CD8-positive, alpha-beta memory T cell (primary cell): ENCODE results near the gene PDGFC. TPM values are rescaled to one million over a fixed set of nuclear protein-coding genes. Genes with fewer than 3 reads are reported as not detected.

Source experiments
- CTCF ChIA-PET: fragments of 350-600 bp; sonication (Branson Sonifier 250); formaldehyde crosslinking; loops from one replicate; lab custom pipeline; 2021; ENCODE audit warnings: antibody characterized with exemption; lab: Charles Lee
- POLR2A ChIA-PET: fragments of 350-600 bp; sonication (Branson Sonifier 250); formaldehyde crosslinking; loops from one replicate; lab custom pipeline; 2021; ENCODE audit warnings: antibody characterized with exemption; lab: Charles Lee
- DNase-seq, 5 donors: peaks; one replicate each; pipeline versions ENCODE4 v3.0.0 to v3.0.0-alpha.2; 2020 to 2022; ENCODE audit warnings: mixed read lengths in 1 of 5
- H3K27ac ChIP-seq: one replicate; pipeline ENCODE4 v1.7.0; 2013; ENCODE audit warnings: low read depth, mild to moderate bottlenecking, low read length, moderate library complexity
- H3K27me3 ChIP-seq: 2 replicates; pipeline ENCODE4 v1.7.0; 2013; ENCODE audit warnings: low read length, mild to moderate bottlenecking; ENCODE audit not compliant: insufficient read depth, poor library complexity, severe bottlenecking
- H3K36me3 ChIP-seq: 2 replicates; pipeline ENCODE4 v1.7.0; 2013; ENCODE audit warnings: mild to moderate bottlenecking, low read length, moderate library complexity; ENCODE audit not compliant: insufficient read depth
- H3K4me1 ChIP-seq: 2 replicates; pipeline ENCODE4 v1.7.0; 2013; ENCODE audit warnings: mild to moderate bottlenecking, low read length, moderate library complexity; ENCODE audit not compliant: insufficient read depth
- H3K4me3 ChIP-seq: 2 replicates; pipeline ENCODE4 v1.7.0; 2013; ENCODE audit warnings: mild to moderate bottlenecking, low read length
- H3K9me3 ChIP-seq: 2 replicates; pipeline ENCODE4 v1.7.0; 2013; ENCODE audit warnings: mild to moderate bottlenecking, low read length
- H3K27ac Mint-ChIP-seq, 8 donors: one replicate each; pipeline ENCODE4 v1.8.0; 2020 to 2021; ENCODE audit warnings: mixed read lengths in 8 of 8, mild to moderate bottlenecking in 6 of 8, inconsistent platforms in 3 of 8, moderate library complexity in 3 of 8
- H3K27me3 Mint-ChIP-seq, 2 donors: one replicate each; pipeline ENCODE4 v1.8.0; 2020 to 2021; ENCODE audit warnings: mixed read lengths in 2 of 2, mild to moderate bottlenecking in 1 of 2, moderate library complexity in 1 of 2
- H3K36me3 Mint-ChIP-seq, 3 donors: one replicate each; pipeline ENCODE4 v1.8.0; 2020 to 2021; ENCODE audit warnings: mixed read lengths in 3 of 3, inconsistent platforms in 1 of 3, mild to moderate bottlenecking in 1 of 3
- H3K4me1 Mint-ChIP-seq, 3 donors: one replicate each; pipeline ENCODE4 v1.8.0; 2020 to 2021; ENCODE audit warnings: mixed read lengths in 3 of 3, inconsistent platforms in 1 of 3, mild to moderate bottlenecking in 1 of 3
- H3K4me3 Mint-ChIP-seq, 7 donors: one replicate each; pipeline ENCODE4 v1.8.0; 2020 to 2021; ENCODE audit warnings: mixed read lengths in 7 of 7, mild to moderate bottlenecking in 6 of 7, moderate library complexity in 4 of 7, inconsistent platforms in 2 of 7
- H3K9me3 Mint-ChIP-seq, 5 donors: one replicate each; pipeline ENCODE4 v1.8.0; 2020 to 2022; ENCODE audit warnings: mixed read lengths in 5 of 5, mild to moderate bottlenecking in 3 of 5, moderate library complexity in 2 of 5, inconsistent platforms in 1 of 5
- polyA plus RNA-seq: library from polyadenylated mRNA; unstranded; fragments of 300-500 nt; fragmentation: Illumina TruSeq; gene quantifications from one replicate; pipeline ENCODE4 v1.2.3, GENCODE V29; 2021
- total RNA-seq, 2 experiments: library from RNA; stranded (reverse); gene quantifications; one replicate each; pipeline ENCODE4 v1.2.3, GENCODE V29; 2021

Gene PDGFC
- total and polyA plus RNA-seq, 3 experiments from 2014 or later = 0.13 TPM; not detected in 2

GRCh38 chr4:156749426-156750403 is 221.9 kb downstream of the PDGFC start:
- H3K9me3 Mint-ChIP-seq = peaks cover 2 to 16% (median 3%) of the 10 kb centered on the region in 5 donors
- Histone ChIP-seq H3K36me3 (no peaks in the 10 kb centered on the region), H3K9me3 (no peaks in the 10 kb centered on the region), H3K27me3 (no peaks in the 10 kb centered on the region), H3K4me1 (no peaks in the 10 kb centered on the region), H3K4me3 (no peak overlapping the region), H3K27ac (no peak overlapping the region)
- no peaks in the 10 kb centered on the region for H3K36me3 Mint-ChIP-seq
- no peak overlapping the region for H3K27ac Mint-ChIP-seq
- ChIA-PET POLR2A (no interaction called here), CTCF (no interaction called here)
- no peaks in the 10 kb centered on the region for H3K4me1 Mint-ChIP-seq
- no peak overlapping the region for H3K4me3 Mint-ChIP-seq
- no peak for DNase-seq
- no peaks in the 10 kb centered on the region for H3K27me3 Mint-ChIP-seq

GRCh38 chr4:156746111-156746510 is 225.5 kb downstream of the PDGFC start:
- Mint-ChIP-seq H3K9me3 (peaks cover 1 to 34% (median 14%) of the 10 kb centered on the region in 5 donors), H3K27me3 (no peaks in the 10 kb centered on the region), H3K36me3 (no peaks in the 10 kb centered on the region), H3K27ac (no peak overlapping the region), H3K4me1 (no peaks in the 10 kb centered on the region), H3K4me3 (no peak overlapping the region)
- Histone ChIP-seq H3K4me1 (no peaks in the 10 kb centered on the region), H3K36me3 (no peaks in the 10 kb centered on the region), H3K27ac (no peak overlapping the region), H3K4me3 (no peak overlapping the region), H3K27me3 (no peaks in the 10 kb centered on the region), H3K9me3 (no peaks in the 10 kb centered on the region)
- DNase-seq = no peak
- CTCF ChIA-PET = interaction anchor here (1.1 kb wide), 1 partner anchor 20 kb away, joined by 3 read pairs; no protein-coding TSS in a partner anchor
- POLR2A ChIA-PET = no interaction called here

DNA sequence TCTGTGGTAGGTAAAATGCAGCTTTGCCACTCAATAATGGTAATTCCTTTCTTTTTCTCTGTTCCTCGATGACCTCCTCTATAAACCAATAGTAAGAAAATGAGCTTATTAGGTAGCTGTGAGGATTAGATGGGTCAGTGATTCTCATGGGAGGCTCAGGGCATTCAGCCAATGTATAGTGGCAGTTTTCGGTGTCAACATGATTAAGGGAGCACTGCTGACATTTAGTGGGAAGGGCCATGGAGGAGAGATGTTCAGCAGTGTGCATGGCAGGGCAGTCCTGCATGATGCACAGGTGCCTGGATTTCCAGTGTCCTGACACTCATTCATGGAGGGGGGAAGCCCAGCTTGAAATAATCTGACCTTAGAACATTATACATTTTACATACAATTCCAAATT is 232.8 kb downstream of the PDGFC start:
- Histone ChIP-seq H3K4me1 (no peaks in the 10 kb centered on the region), H3K36me3 (no peaks in the 10 kb centered on the region), H3K9me3 (no peaks in the 10 kb centered on the region), H3K27ac (no peak overlapping the region), H3K4me3 (no peak overlapping the region), H3K27me3 (no peaks in the 10 kb centered on the region)
- Mint-ChIP-seq H3K36me3 (no peaks in the 10 kb centered on the region), H3K9me3 (peaks cover 0 to 24% (median 7%) of the 10 kb centered on the region in 5 donors), H3K4me3 (no peak overlapping the region), H3K27ac (no peak overlapping the region), H3K4me1 (no peaks in the 10 kb centered on the region), H3K27me3 (no peaks in the 10 kb centered on the region)
- ChIA-PET POLR2A (no interaction called here), CTCF (no interaction called here)
- no peak for DNase-seq

DNA sequence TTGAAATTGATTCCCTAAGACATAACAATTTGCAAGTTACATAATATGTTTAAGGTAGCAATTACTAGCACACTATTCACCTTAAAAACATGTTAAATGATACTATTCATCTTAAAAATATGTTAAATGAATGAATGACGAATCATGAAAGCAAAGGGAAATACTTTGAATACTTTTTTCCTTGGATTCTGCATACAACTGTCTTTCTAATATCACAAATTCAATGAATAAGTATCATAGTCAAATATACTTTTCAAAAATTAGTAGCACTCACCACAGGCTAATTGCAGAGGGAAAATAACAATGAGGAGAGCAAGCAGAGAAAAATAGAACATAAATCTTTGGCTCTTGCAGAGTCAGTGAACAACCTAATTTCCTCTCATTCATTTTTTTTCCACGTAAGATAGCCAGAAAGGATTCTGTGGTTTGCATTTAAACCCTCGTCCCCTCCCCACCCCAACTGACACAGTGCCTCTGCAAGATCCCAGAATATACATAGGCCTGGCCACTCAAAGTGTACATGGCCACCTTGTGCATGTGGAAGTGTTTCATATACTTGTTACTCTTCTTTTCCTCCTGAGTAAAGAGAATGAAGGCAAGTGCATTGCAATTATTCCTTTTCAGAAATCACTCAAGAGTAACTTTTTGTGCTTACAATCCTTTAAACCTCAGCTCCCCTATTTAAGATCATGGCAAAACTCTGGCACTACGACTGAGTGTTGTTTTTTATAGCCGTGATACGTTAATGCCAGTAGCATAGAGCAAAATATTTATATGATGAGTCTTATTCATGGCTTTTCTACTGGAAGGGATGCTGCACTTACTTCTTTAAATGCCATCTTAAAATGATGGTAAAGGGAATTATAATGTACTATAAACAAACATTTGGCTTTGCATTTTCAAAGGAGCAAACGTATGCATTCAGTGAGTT is 236.4 kb downstream of the PDGFC start:
- no peak overlapping the region for H3K27ac Mint-ChIP-seq
- no peak for DNase-seq
- Histone ChIP-seq H3K9me3 (no peaks in the 10 kb centered on the region), H3K4me1 (no peaks in the 10 kb centered on the region), H3K27ac (no peak overlapping the region), H3K27me3 (no peaks in the 10 kb centered on the region), H3K4me3 (no peak overlapping the region), H3K36me3 (no peaks in the 10 kb centered on the region)
- ChIA-PET POLR2A (no interaction called here), CTCF (no interaction called here)
- H3K4me1 Mint-ChIP-seq = no peaks in the 10 kb centered on the region
- no peak overlapping the region for H3K4me3 Mint-ChIP-seq
- peaks cover 0 to 31% (median 17%) of the 10 kb centered on the region in 5 donors for H3K9me3 Mint-ChIP-seq
- no peaks in the 10 kb centered on the region for H3K27me3 Mint-ChIP-seq
- H3K36me3 Mint-ChIP-seq = no peaks in the 10 kb centered on the region

DNA sequence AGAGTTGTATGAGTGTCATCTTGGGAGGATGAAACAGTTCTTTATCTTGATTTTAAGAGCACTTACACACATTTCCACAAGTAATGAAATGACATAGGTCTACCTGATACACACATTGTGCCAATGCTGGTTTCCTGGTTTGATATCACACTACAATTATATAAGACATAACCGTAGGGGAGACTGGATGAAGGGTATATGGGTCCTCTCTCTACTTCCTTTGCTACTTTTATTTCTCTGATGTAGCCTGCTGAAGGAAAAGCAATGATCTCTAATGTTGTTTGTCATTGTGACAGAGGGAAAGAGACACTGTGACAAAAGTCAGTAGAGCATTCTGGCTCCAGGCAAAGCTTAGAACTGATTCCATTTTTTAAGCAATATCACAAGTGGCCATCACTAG is 238.0 kb downstream of the PDGFC start:
- no peaks in the 10 kb centered on the region for H3K9me3 ChIP-seq
- Mint-ChIP-seq H3K27me3 (no peaks in the 10 kb centered on the region), H3K4me1 (no peaks in the 10 kb centered on the region), H3K27ac (no peak overlapping the region), H3K36me3 (no peaks in the 10 kb centered on the region), H3K9me3 (peaks cover 2 to 33% (median 16%) of the 10 kb centered on the region in 5 donors), H3K4me3 (no peak overlapping the region)
- H3K4me3 ChIP-seq = no peak overlapping the region
- no peak for DNase-seq
- H3K27ac ChIP-seq = no peak overlapping the region
- H3K4me1 ChIP-seq = no peaks in the 10 kb centered on the region
- POLR2A ChIA-PET = no interaction called here
- H3K36me3 ChIP-seq = no peaks in the 10 kb centered on the region
- CTCF ChIA-PET = no interaction called here
- no peaks in the 10 kb centered on the region for H3K27me3 ChIP-seq

DNA sequence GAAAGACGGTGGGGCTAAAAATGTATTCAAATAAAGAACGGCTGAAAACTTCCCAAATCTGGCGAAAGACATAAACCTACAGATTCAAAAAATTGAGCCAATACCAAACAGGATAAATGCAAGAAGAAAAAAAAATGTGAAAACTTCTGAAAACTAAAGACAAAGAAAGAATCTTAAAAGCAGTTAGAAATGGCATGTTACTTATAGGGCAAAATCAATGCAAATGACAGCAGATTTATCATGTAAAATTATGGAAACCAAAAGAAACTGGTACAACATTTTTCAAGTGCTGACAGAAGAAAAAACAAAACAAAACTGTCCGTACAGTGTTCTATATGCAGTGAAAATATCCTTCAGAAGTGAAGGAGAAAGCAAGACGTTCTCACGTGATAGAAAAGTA is 239.0 kb downstream of the PDGFC start:
- H3K4me1 ChIP-seq = no peaks in the 10 kb centered on the region
- H3K4me3 ChIP-seq = no peak overlapping the region
- DNase-seq = no peak
- CTCF ChIA-PET = no interaction called here
- Mint-ChIP-seq H3K9me3 (peaks cover 2 to 29% (median 16%) of the 10 kb centered on the region in 5 donors), H3K27me3 (no peaks in the 10 kb centered on the region), H3K4me1 (no peaks in the 10 kb centered on the region), H3K27ac (no peak overlapping the region), H3K4me3 (no peak overlapping the region), H3K36me3 (no peaks in the 10 kb centered on the region)
- H3K36me3 ChIP-seq = no peaks in the 10 kb centered on the region
- H3K27me3 ChIP-seq = no peaks in the 10 kb centered on the region
- POLR2A ChIA-PET = no interaction called here
- no peak overlapping the region for H3K27ac ChIP-seq
- H3K9me3 ChIP-seq = no peaks in the 10 kb centered on the region

DNA sequence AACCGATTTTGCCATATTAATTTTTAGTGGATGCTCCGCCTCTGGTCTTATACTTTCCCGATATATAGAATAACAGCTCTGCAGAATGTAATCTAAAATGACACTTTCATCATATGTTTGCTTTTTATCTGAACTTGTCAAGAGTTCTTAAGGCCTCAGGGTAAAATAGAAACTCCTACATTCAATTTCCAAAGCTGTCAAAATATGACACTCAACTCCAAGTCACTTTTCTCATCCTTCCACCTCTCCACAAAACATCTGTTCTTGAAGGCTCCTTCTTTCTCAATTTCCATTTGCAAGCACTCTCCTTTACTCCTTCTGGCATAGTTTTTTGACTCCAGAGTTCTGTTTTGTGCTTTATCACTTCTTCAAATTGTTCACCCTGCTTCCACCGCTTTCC is 242.2 kb downstream of the PDGFC start:
- H3K4me3 Mint-ChIP-seq = no peak overlapping the region
- H3K36me3 Mint-ChIP-seq = no peaks in the 10 kb centered on the region

DNA sequence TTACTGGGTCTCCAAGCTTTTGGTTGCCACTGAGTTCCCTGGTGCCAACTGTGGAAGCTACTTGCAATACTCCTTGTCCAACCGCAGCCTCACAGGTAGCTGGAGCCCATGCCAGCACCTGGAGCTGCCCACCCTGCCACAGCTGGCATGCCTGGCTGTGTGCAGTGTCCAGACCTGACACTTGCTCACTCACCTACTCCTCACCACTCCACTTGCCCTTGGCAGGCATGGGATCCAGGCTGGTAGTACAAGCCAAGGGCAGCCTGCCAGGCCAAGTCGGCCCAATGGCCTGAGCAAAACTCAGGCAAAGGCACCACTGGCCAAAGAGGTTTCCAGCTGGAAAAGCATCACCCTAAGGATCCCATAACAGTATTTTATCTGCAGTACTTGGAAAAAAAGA is 246.3 kb downstream of the PDGFC start:
- DNase-seq = no peak
- ChIA-PET POLR2A (no interaction called here), CTCF (interaction anchor here (0.9 kb wide), 1 partner anchor 22 kb away, joined by 3 read pairs; no protein-coding TSS in a partner anchor)
- no peaks in the 10 kb centered on the region for H3K27me3 ChIP-seq
- Mint-ChIP-seq H3K9me3 (peaks cover 8 to 16% (median 10%) of the 10 kb centered on the region in 5 donors), H3K36me3 (no peaks in the 10 kb centered on the region), H3K27me3 (no peaks in the 10 kb centered on the region), H3K4me3 (no peak overlapping the region), H3K4me1 (no peaks in the 10 kb centered on the region), H3K27ac (no peak overlapping the region)
- no peaks in the 10 kb centered on the region for H3K4me1 ChIP-seq
- no peaks in the 10 kb centered on the region for H3K9me3 ChIP-seq
- H3K4me3 ChIP-seq = no peak overlapping the region
- no peak overlapping the region for H3K27ac ChIP-seq
- H3K36me3 ChIP-seq = no peaks in the 10 kb centered on the region

More for the DNA sequence above, 242.2 kb downstream of the PDGFC start:
- H3K36me3 ChIP-seq = no peaks in the 10 kb centered on the region
- DNase-seq = no peak
- H3K4me3 ChIP-seq = no peak overlapping the region
- Mint-ChIP-seq H3K27me3 (no peaks in the 10 kb centered on the region), H3K4me1 (no peaks in the 10 kb centered on the region), H3K27ac (no peak overlapping the region), H3K9me3 (peaks cover 2 to 27% (median 17%) of the 10 kb centered on the region in 5 donors)
- CTCF ChIA-PET = no interaction called here
- no peak overlapping the region for H3K27ac ChIP-seq
- H3K9me3 ChIP-seq = no peaks in the 10 kb centered on the region
- H3K27me3 ChIP-seq = no peaks in the 10 kb centered on the region
- POLR2A ChIA-PET = no interaction called here
- no peaks in the 10 kb centered on the region for H3K4me1 ChIP-seq
